PC-3 (cell line): Measurements from ENCODE around the gene PORCN. TPM values are rescaled to one million over a fixed set of nuclear protein-coding genes. Genes with fewer than 3 reads are reported as not detected.

Experiments
- ATAC-seq: fragments of 200-7000 bp; cut with Tn5 transposase; 2 replicates; pipeline ENCODE4 v1.9.1; 2020; ENCODE audit warnings: mild to moderate bottlenecking, moderate library complexity
- BruUV-seq: library from RNA; stranded (reverse); fragments of 400-500 nt; replicated peaks from 2 replicates; lab custom pipeline; 2021; lab: Mats Ljungman, UMichigan
- CTCF ChIA-PET: fragments of 300-600 bp; sonication (Branson Sonifier 250); formaldehyde crosslinking; loops from one replicate; lab custom pipeline; 2022; ENCODE audit warnings: antibody characterized with exemption; lab: Charles Lee
- POLR2A ChIA-PET: fragments of 300-600 bp; sonication (Branson Sonifier 250); formaldehyde crosslinking; loops from one replicate; lab custom pipeline; 2022; ENCODE audit warnings: antibody characterized with exemption; ENCODE audit not compliant: unreplicated experiment; lab: Charles Lee
- DNase-seq: peaks from one replicate; pipeline ENCODE4 v3.0.0-alpha.2; 2015
- H2AFZ ChIP-seq: fragments of 300-600 bp; sonication (generic); 2 replicates; pipeline ENCODE4 v1.6.0; 2016; ENCODE audit warnings: antibody characterized with exemption, low read length
- H3F3A ChIP-seq: fragments of 300-600 bp; sonication (generic); one replicate; pipeline ENCODE4 v1.6.0; 2017; ENCODE audit warnings: antibody characterized with exemption, low read length, control low read depth, mild to moderate bottlenecking; ENCODE audit not compliant: unreplicated experiment
- H3K27ac ChIP-seq: fragments of 300-600 bp; sonication (generic); 2 replicates; pipeline ENCODE4 v1.5.1; 2016; ENCODE audit warnings: mild to moderate bottlenecking, low read length
- H3K27me3 ChIP-seq: fragments of 300-600 bp; sonication (generic); 2 replicates; pipeline ENCODE4 v1.6.1; 2016; ENCODE audit warnings: low read length, mixed read lengths
- H3K36me3 ChIP-seq: fragments of 300-600 bp; sonication (generic); 2 replicates; pipeline ENCODE4 v1.6.1; 2016; ENCODE audit warnings: low read depth, mixed run types, low read length, mixed read lengths
- H3K4me1 ChIP-seq: fragments of 300-600 bp; sonication (generic); 2 replicates; pipeline ENCODE4 v1.5.1; 2016; ENCODE audit warnings: low read length; ENCODE audit not compliant: insufficient read depth
- H3K4me2 ChIP-seq: fragments of 300-600 bp; sonication (generic); 2 replicates; pipeline ENCODE4 v1.6.0; 2016; ENCODE audit warnings: low read length
- H3K4me3 ChIP-seq: fragments of 300-600 bp; sonication (generic); 2 replicates; pipeline ENCODE4 v1.5.1; 2016; ENCODE audit warnings: mild to moderate bottlenecking, low read length, mixed read lengths
- H3K79me2 ChIP-seq: fragments of 300-600 bp; sonication (generic); 2 replicates; pipeline ENCODE4 v1.6.1; 2017; ENCODE audit warnings: low read length, mixed read lengths
- H3K9ac ChIP-seq: fragments of 300-600 bp; sonication (generic); 2 replicates; pipeline ENCODE4 v1.6.0; 2016; ENCODE audit warnings: mild to moderate bottlenecking, low read length
- H3K9me2 ChIP-seq: fragments of 300-600 bp; sonication (generic); replicated peaks from 2 replicates; pipeline ENCODE4 v1.6.1; 2016; ENCODE audit warnings: mixed run types, low read length, mixed read lengths
- H3K9me3 ChIP-seq: fragments of 300-600 bp; sonication (generic); 2 replicates; pipeline ENCODE4 v1.6.1; 2016; ENCODE audit warnings: low read length, mixed read lengths
- H4K20me1 ChIP-seq: fragments of 300-600 bp; sonication (generic); 2 replicates; pipeline ENCODE4 v1.6.1; 2016; ENCODE audit warnings: low read length, mixed read lengths
- EZH2 ChIP-seq: fragments of 300-600 bp; sonication (generic); IDR thresholded peaks from one replicate; pipeline ENCODE4 v1.6.1; 2017; ENCODE audit warnings: antibody characterized with exemption, mild to moderate bottlenecking, low read length; ENCODE audit not compliant: unreplicated experiment
- EZH2phosphoT487 ChIP-seq: fragments of 300-600 bp; sonication (generic); IDR thresholded peaks from 2 replicates; pipeline ENCODE4 v1.6.1; 2018; ENCODE audit warnings: mild to moderate bottlenecking, antibody characterized with exemption, low read length, borderline replicate concordance
- intact Hi-C: fragments of 100-400 bp; cut with micrococcal nuclease; formaldehyde crosslinking; loops from 2 replicates; pipeline ENCODE4 v1.9.0; 2023
- total RNA-seq: library from RNA; depleted of rRNA; stranded (reverse); fragments of >200 nt; gene quantifications from 2 replicates; pipeline ENCODE4 v1.2.3, GENCODE V29; 2014
- TF ChIP-seq, protein P1 (sequence below): fragments of 300-600 bp; sonication (generic); conservative IDR thresholded peaks from 2 replicates; pipeline ENCODE4 v1.5.1; 2017; ENCODE audit warnings: antibody characterized with exemption, low read depth, mild to moderate bottlenecking, low read length

The PORCN gene
- total RNA-seq, 1 experiment from 2014 or later, result 38.9 TPM

- BruUV-seq, result no TSS peak
- no peak for ATAC-seq
- no peaks in the 10 kb centered on the region for H3K9me3 ChIP-seq
- 0 out of 2 replicates have a peak, but pooled peaks cover 1% of the 10 kb centered on the region for H3K4me1 ChIP-seq
- H2AFZ ChIP-seq, result no peak overlapping the region
- TF ChIP-seq EZH2phosphoT487 (no peak), EZH2 (no peak)
- TF ChIP-seq, protein P1, sequence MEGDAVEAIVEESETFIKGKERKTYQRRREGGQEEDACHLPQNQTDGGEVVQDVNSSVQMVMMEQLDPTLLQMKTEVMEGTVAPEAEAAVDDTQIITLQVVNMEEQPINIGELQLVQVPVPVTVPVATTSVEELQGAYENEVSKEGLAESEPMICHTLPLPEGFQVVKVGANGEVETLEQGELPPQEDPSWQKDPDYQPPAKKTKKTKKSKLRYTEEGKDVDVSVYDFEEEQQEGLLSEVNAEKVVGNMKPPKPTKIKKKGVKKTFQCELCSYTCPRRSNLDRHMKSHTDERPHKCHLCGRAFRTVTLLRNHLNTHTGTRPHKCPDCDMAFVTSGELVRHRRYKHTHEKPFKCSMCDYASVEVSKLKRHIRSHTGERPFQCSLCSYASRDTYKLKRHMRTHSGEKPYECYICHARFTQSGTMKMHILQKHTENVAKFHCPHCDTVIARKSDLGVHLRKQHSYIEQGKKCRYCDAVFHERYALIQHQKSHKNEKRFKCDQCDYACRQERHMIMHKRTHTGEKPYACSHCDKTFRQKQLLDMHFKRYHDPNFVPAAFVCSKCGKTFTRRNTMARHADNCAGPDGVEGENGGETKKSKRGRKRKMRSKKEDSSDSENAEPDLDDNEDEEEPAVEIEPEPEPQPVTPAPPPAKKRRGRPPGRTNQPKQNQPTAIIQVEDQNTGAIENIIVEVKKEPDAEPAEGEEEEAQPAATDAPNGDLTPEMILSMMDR, result no peak
- H3K9ac ChIP-seq, result no peak overlapping the region
- no peaks in the 10 kb centered on the region for H3K9me2 ChIP-seq
- 0 out of 2 replicates have a peak, but pooled peaks cover 2% of the 10 kb centered on the region for H3K79me2 ChIP-seq
- no peak for DNase-seq
- no peaks in the 10 kb centered on the region for H3K27me3 ChIP-seq
- intact Hi-C loops, result no loop called here
- no peak overlapping the region for H3K27ac ChIP-seq
- no peak overlapping the region for H3K4me2 ChIP-seq
- ChIA-PET CTCF (no interaction called here), POLR2A (no interaction called here)
- H3K4me3 ChIP-seq, result no peak overlapping the region
- H4K20me1 ChIP-seq, result no peaks in the 10 kb centered on the region
- H3F3A ChIP-seq, result no peaks in the 10 kb centered on the region
- H3K36me3 ChIP-seq, result no peaks in the 10 kb centered on the region
These were observed 6.2 kb downstream of the PORCN start for GRCh38 chrX:48514868-48515460.

- no peaks in the 10 kb centered on the region for H4K20me1 ChIP-seq
These were observed 7.0 kb downstream of the PORCN start for GRCh38 chrX:48515842-48516241.

GRCh38 chrX:48516285-48516684 lies 7.5 kb downstream of the PORCN start:
- no peak overlapping the region for H3K4me3 ChIP-seq
- TF ChIP-seq EZH2phosphoT487, result no peak
- TF ChIP-seq, protein P1, result no peak
- no peak for TF ChIP-seq EZH2
- POLR2A ChIA-PET, result no interaction called here

More at GRCh38 chrX:48515842-48516241, 7.0 kb downstream of the PORCN start:
- TF ChIP-seq EZH2, result no peak
- TF ChIP-seq, protein P1, result no peak
- TF ChIP-seq EZH2phosphoT487, result no peak
- ChIA-PET CTCF (no interaction called here), POLR2A (no interaction called here)
- intact Hi-C loops, result no loop called here
- no peak overlapping the region for H3K4me2 ChIP-seq
- no peaks in the 10 kb centered on the region for H3F3A ChIP-seq
- H3K4me3 ChIP-seq, result no peak overlapping the region
- no TSS peak for BruUV-seq
- no peaks in the 10 kb centered on the region for H3K9me3 ChIP-seq
- DNase-seq, result no peak
- ATAC-seq, result no peak
- no peaks in the 10 kb centered on the region for H3K4me1 ChIP-seq
- H3K27me3 ChIP-seq, result no peaks in the 10 kb centered on the region
- H3K79me2 ChIP-seq, result no peaks in the 10 kb centered on the region
- no peak overlapping the region for H3K27ac ChIP-seq
- no peaks in the 10 kb centered on the region for H3K36me3 ChIP-seq
- H3K9me2 ChIP-seq, result no peaks in the 10 kb centered on the region
- no peak overlapping the region for H3K9ac ChIP-seq
- H2AFZ ChIP-seq, result no peak overlapping the region

More at GRCh38 chrX:48516285-48516684, 7.5 kb downstream of the PORCN start:
- Histone ChIP-seq H3K9me3 (no peaks in the 10 kb centered on the region), H3K36me3 (no peaks in the 10 kb centered on the region), H3K9ac (no peak overlapping the region), H3K27ac (no peak overlapping the region), H3K4me1 (no peaks in the 10 kb centered on the region), H3F3A (no peaks in the 10 kb centered on the region), H3K27me3 (no peaks in the 10 kb centered on the region), H2AFZ (no peak overlapping the region), H4K20me1 (no peaks in the 10 kb centered on the region), H3K79me2 (no peaks in the 10 kb centered on the region), H3K9me2 (no peaks in the 10 kb centered on the region), H3K4me2 (no peak overlapping the region)
- intact Hi-C loops, result no loop called here
- DNase-seq, result no peak
- BruUV-seq, result no TSS peak
- CTCF ChIA-PET, result no interaction called here
- no peak for ATAC-seq
